Measurements from ENCODE around the gene ACTA1. TPM values are rescaled to one million over a fixed set of nuclear protein-coding genes. Genes with fewer than 3 reads are reported as not detected.

Gene ACTA1
- total RNA-seq, 1 donor = not detected

- TF ChIP-seq, protein P1, sequence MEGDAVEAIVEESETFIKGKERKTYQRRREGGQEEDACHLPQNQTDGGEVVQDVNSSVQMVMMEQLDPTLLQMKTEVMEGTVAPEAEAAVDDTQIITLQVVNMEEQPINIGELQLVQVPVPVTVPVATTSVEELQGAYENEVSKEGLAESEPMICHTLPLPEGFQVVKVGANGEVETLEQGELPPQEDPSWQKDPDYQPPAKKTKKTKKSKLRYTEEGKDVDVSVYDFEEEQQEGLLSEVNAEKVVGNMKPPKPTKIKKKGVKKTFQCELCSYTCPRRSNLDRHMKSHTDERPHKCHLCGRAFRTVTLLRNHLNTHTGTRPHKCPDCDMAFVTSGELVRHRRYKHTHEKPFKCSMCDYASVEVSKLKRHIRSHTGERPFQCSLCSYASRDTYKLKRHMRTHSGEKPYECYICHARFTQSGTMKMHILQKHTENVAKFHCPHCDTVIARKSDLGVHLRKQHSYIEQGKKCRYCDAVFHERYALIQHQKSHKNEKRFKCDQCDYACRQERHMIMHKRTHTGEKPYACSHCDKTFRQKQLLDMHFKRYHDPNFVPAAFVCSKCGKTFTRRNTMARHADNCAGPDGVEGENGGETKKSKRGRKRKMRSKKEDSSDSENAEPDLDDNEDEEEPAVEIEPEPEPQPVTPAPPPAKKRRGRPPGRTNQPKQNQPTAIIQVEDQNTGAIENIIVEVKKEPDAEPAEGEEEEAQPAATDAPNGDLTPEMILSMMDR (IDR thresholded peaks at IDR 0.05; ENCODE audit: extremely low read depth, low read depth, low read length) = no peak
These were observed 36.6 kb upstream of the ACTA1 start for GRCh38 chr1:229470406-229471043.

DNA sequence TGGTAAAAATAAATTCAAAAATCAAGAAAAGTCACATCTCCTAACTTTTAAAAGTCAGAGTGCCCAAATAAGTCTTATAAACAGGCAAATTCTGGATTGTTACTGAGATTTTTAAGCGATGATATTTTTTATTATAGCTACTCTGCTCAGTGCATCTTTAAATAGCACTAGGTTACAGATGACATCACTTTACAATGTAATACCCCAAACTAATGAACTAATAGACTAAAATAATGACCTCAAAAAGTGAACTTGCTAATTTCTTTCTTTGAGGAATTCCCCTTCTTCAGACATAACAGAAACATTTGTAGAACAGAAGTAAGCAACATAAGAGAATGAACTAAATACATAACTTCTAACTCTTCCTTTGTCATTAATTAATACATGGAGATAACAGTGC, 33.0 kb upstream of the ACTA1 start:
- no peak overlapping the region for H2AFZ ChIP-seq (ENCODE audit: low read length)
- H3K27me3 ChIP-seq (ENCODE audit: insufficient read depth, low read length) = no peaks in the 10 kb centered on the region
- TF ChIP-seq, protein P1 (IDR thresholded peaks at IDR 0.05; ENCODE audit: extremely low read depth, low read depth, low read length) = no peak
- H3K27ac ChIP-seq (ENCODE audit: low read depth, low read length) = no peak overlapping the region
- H3K4me3 ChIP-seq (ENCODE audit: insufficient read depth, low read length) = no peak overlapping the region
- no peak overlapping the region for H3K4me2 ChIP-seq (ENCODE audit: insufficient read depth, low read length)
- DNase-seq (ENCODE audit: insufficient read length, low spot score, missing footprints) = no peak
- peaks cover 70% of the 10 kb centered on the region for H3K36me3 ChIP-seq (ENCODE audit: insufficient read depth, low read length)
- no peaks in the 10 kb centered on the region for H4K20me1 ChIP-seq (ENCODE audit: insufficient read depth, low read length)
- no peaks in the 10 kb centered on the region for H3K79me2 ChIP-seq (ENCODE audit: insufficient read depth, low read length)
- H3K9me3 ChIP-seq (ENCODE audit: low read depth, low read length) = no peaks in the 10 kb centered on the region
- H3K4me1 ChIP-seq (ENCODE audit: insufficient read depth, low read length) = no peaks in the 10 kb centered on the region

More at GRCh38 chr1:229470406-229471043, 36.6 kb upstream of the ACTA1 start:
- H3K9me3 ChIP-seq (ENCODE audit: low read depth, low read length) = no peaks in the 10 kb centered on the region
- no peak overlapping the region for H3K4me2 ChIP-seq (ENCODE audit: insufficient read depth, low read length)
- DNase-seq (ENCODE audit: insufficient read length, low spot score, missing footprints) = peak; percentile 53
- H2AFZ ChIP-seq (ENCODE audit: low read length) = no peak overlapping the region
- no peaks in the 10 kb centered on the region for H3K4me1 ChIP-seq (ENCODE audit: insufficient read depth, low read length)
- no peak overlapping the region for H3K4me3 ChIP-seq (ENCODE audit: insufficient read depth, low read length)
- H4K20me1 ChIP-seq (ENCODE audit: insufficient read depth, low read length) = no peaks in the 10 kb centered on the region
- peaks cover 53% of the 10 kb centered on the region for H3K36me3 ChIP-seq (ENCODE audit: insufficient read depth, low read length)
- no peaks in the 10 kb centered on the region for H3K27me3 ChIP-seq (ENCODE audit: insufficient read depth, low read length)
- no peak overlapping the region for H3K27ac ChIP-seq (ENCODE audit: low read depth, low read length)
- no peaks in the 10 kb centered on the region for H3K79me2 ChIP-seq (ENCODE audit: insufficient read depth, low read length)

DNA sequence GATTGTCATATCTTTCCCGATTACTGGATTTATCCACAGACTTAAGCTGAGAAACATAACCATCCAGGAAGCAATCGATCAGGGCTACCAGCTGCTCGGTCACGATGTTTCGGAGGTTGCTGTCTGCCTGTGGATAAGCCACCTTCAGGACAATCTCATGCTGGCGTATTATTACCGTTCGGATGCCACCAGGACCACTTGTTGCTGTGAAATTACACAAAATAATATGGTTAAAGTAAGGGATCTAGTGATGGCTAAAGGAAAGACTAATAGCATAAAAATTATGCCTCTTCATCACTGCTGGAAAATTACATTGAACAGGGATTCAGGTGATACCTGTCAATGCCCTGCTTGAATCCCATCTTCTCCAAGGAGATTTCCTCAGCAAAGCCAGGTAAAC, 30.8 kb upstream of the ACTA1 start:
- Histone ChIP-seq H3K4me1 (ENCODE audit: insufficient read depth, low read length) (no peaks in the 10 kb centered on the region), H3K4me3 (ENCODE audit: insufficient read depth, low read length) (no peak overlapping the region), H3K27ac (ENCODE audit: low read depth, low read length) (no peak overlapping the region), H3K4me2 (ENCODE audit: insufficient read depth, low read length) (no peak overlapping the region), H3K36me3 (ENCODE audit: insufficient read depth, low read length) (peaks cover 75% of the 10 kb centered on the region), H3K27me3 (ENCODE audit: insufficient read depth, low read length) (no peaks in the 10 kb centered on the region), H2AFZ (ENCODE audit: low read length) (no peak overlapping the region), H3K79me2 (ENCODE audit: insufficient read depth, low read length) (no peaks in the 10 kb centered on the region), H3K9me3 (ENCODE audit: low read depth, low read length) (no peaks in the 10 kb centered on the region), H4K20me1 (ENCODE audit: insufficient read depth, low read length) (no peaks in the 10 kb centered on the region)
- peak; percentile 3 for DNase-seq (ENCODE audit: insufficient read length, low spot score, missing footprints)
- TF ChIP-seq, protein P1 (IDR thresholded peaks at IDR 0.05; ENCODE audit: extremely low read depth, low read depth, low read length) = no peak

DNA sequence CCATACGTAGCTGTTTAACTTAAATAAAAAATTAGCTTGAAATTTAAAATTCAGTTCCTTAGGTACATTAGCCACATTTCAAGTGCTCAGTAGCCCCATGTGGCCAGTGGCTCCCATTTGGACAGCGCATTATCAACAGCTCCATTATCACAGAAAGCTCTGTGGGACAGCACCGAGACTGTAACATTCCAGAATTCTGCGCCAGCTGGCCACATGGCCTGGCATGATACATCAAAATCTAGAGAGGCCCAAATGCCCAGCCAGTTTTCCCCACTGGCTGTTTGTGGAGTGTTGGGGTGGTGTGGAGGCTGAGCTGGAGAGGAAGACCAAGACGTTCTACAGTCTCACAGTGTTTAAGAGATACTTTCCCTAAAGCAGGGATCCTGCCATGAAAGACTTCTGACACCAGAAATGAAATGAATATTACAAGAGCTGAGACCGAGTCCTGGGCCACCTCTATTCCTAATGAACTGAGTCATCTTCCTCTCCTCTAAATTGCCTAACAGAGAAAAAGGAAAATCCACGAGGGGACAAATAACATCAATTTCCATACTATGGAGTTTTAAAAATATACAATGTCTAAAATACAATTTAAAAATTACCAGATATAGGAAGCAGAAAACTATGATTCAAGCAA, 27.3 kb upstream of the ACTA1 start:
- TF ChIP-seq, protein P1 (IDR thresholded peaks at IDR 0.05; ENCODE audit: extremely low read depth, low read depth, low read length) = no peak
- Histone ChIP-seq H3K4me3 (ENCODE audit: insufficient read depth, low read length) (no peak overlapping the region), H3K4me1 (ENCODE audit: insufficient read depth, low read length) (no peaks in the 10 kb centered on the region), H3K27me3 (ENCODE audit: insufficient read depth, low read length) (no peaks in the 10 kb centered on the region), H4K20me1 (ENCODE audit: insufficient read depth, low read length) (no peaks in the 10 kb centered on the region), H3K36me3 (ENCODE audit: insufficient read depth, low read length) (peaks cover 61% of the 10 kb centered on the region), H3K79me2 (ENCODE audit: insufficient read depth, low read length) (no peaks in the 10 kb centered on the region), H3K27ac (ENCODE audit: low read depth, low read length) (no peak overlapping the region), H3K9me3 (ENCODE audit: low read depth, low read length) (no peaks in the 10 kb centered on the region), H2AFZ (ENCODE audit: low read length) (no peak overlapping the region), H3K4me2 (ENCODE audit: insufficient read depth, low read length) (no peak overlapping the region)
- DNase-seq (ENCODE audit: insufficient read length, low spot score, missing footprints) = no peak
